Measurements from ENCODE around the gene ASXL2. TPM values are rescaled to one million over a fixed set of nuclear protein-coding genes. Genes with fewer than 3 reads are reported as not detected.

ASXL2 gene
- total and polyA plus RNA-seq, 7 donors, result 2.3 to 19.4 (median 17.5) TPM

GRCh38 chr2:25758348-25758747 lies 119.9 kb downstream of the ASXL2 start:
- H3K36me3 ChIP-seq (ENCODE audit: insufficient read depth in 1 of 2, low read depth in 1 of 2), result peaks cover 4 to 56% of the 10 kb centered on the region in 2 donors

GRCh38 chr2:25757906-25758305 lies 120.4 kb downstream of the ASXL2 start:
- TF ChIP-seq CTCF (IDR thresholded peaks at IDR 0.05), result no peak
- H3K9me3 ChIP-seq, result no peaks in the 10 kb centered on the region
- no peak overlapping the region for H3K27ac ChIP-seq
- H3K4me1 ChIP-seq, result no peaks in the 10 kb centered on the region
- no peaks in the 10 kb centered on the region for H3K27me3 ChIP-seq (ENCODE audit: insufficient read depth in 3 of 3, low read length in 2 of 3)
- DNase-seq, result no peak
- peaks cover 4 to 61% of the 10 kb centered on the region in 2 donors for H3K36me3 ChIP-seq (ENCODE audit: insufficient read depth in 1 of 2, low read depth in 1 of 2)
- ATAC-seq, result no peak
- intact Hi-C loops (cut with DNase I), result no loop called here
- H3K4me3 ChIP-seq, result no peak overlapping the region
- WGBS, 3 donors, result 91 to 97% (median 96%) methylated on average over 1 of the region's 1 CpG

More at GRCh38 chr2:25758348-25758747, 119.9 kb downstream of the ASXL2 start:
- intact Hi-C loops (cut with DNase I), result no loop called here
- ATAC-seq (no peak), DNase-seq (no peak)
- no peaks in the 10 kb centered on the region for H3K27me3 ChIP-seq (ENCODE audit: insufficient read depth in 3 of 3, low read length in 2 of 3)
- no peak overlapping the region for H3K4me3 ChIP-seq
- no peaks in the 10 kb centered on the region for H3K9me3 ChIP-seq
- TF ChIP-seq CTCF (IDR thresholded peaks at IDR 0.05), result no peak
- H3K4me1 ChIP-seq, result no peaks in the 10 kb centered on the region
- 90 to 98% (median 96%) methylated on average over 1 of the region's 1 CpG for WGBS, 3 donors
- H3K27ac ChIP-seq, result no peak overlapping the region

GRCh38 chr2:25756536-25756935 lies 121.8 kb downstream of the ASXL2 start:
- Histone ChIP-seq H3K4me3 (no peak overlapping the region), H3K27me3 (ENCODE audit: insufficient read depth in 3 of 3, low read length in 2 of 3) (no peaks in the 10 kb centered on the region), H3K9me3 (no peaks in the 10 kb centered on the region), H3K36me3 (ENCODE audit: insufficient read depth in 1 of 2, low read depth in 1 of 2) (peaks cover 4 to 74% of the 10 kb centered on the region in 2 donors), H3K27ac (no peak overlapping the region), H3K4me1 (no peaks in the 10 kb centered on the region)
- intact Hi-C loops (cut with DNase I), result no loop called here
- ATAC-seq, result no peak
- WGBS, 3 donors, result 89 to 95% (median 94%) methylated on average over 4 of the region's 4 CpGs
- no peak for TF ChIP-seq CTCF (IDR thresholded peaks at IDR 0.05)
- DNase-seq, result no peak

- no peak for TF ChIP-seq CTCF (IDR thresholded peaks at IDR 0.05)
- intact Hi-C loops (cut with DNase I), result no loop called here
- peaks cover 0 to 77% of the 10 kb centered on the region in 2 donors for H3K36me3 ChIP-seq (ENCODE audit: insufficient read depth in 1 of 2, low read depth in 1 of 2)
- WGBS, 3 donors, result 80 to 95% (median 81%) methylated on average over 5 of the region's 5 CpGs
- DNase-seq, result no peak
- no peaks in the 10 kb centered on the region for H3K27me3 ChIP-seq (ENCODE audit: insufficient read depth in 3 of 3, low read length in 2 of 3)
- no peak overlapping the region for H3K27ac ChIP-seq
- no peak overlapping the region for H3K4me3 ChIP-seq
- ATAC-seq, result no peak
- no peaks in the 10 kb centered on the region for H3K4me1 ChIP-seq
- H3K9me3 ChIP-seq, result no peaks in the 10 kb centered on the region
These were observed 128.6 kb downstream of the ASXL2 start for GRCh38 chr2:25749676-25750075.

GRCh38 chr2:25744055-25744454 lies 134.2 kb downstream of the ASXL2 start:
- WGBS, 3 donors, result 41 to 58% (median 49%) methylated on average over 8 of the region's 8 CpGs
- Histone ChIP-seq H3K9me3 (no peaks in the 10 kb centered on the region), H3K27me3 (ENCODE audit: insufficient read depth in 3 of 3, low read length in 2 of 3) (no peaks in the 10 kb centered on the region), H3K4me3 (no peak overlapping the region), H3K27ac (no peak overlapping the region), H3K36me3 (ENCODE audit: insufficient read depth in 1 of 2, low read depth in 1 of 2) (peaks cover 0 to 59% of the 10 kb centered on the region in 2 donors), H3K4me1 (peaks cover 2% of the 10 kb centered on the region)
- no peak for TF ChIP-seq CTCF (IDR thresholded peaks at IDR 0.05)
- peak in 3 of 4 donors; percentile 34 to 54 (median 42) for ATAC-seq
- no peak for DNase-seq
- intact Hi-C loops (cut with DNase I), result no loop called here

Measured in psoas muscle (tissue), 8 donors.